KOPT-K1 (cell line): ENCODE data around the gene CRLF1.
"Not testable (repeated sequence)": the region's sequence is repeated elsewhere in the genome, so short reads cannot be mapped to it uniquely, and the experiment has no call there.

Experiments
- H3K27ac ChIP-seq: fragments of 200-600 bp; sonication (generic); 2 replicates; pipeline ENCODE4 v1.5.1; 2016; ENCODE audit warnings: antibody characterized with exemption, mild to moderate bottlenecking, low read depth, low read length; ENCODE audit not compliant: poor library complexity, severe bottlenecking
- H3K36me3 ChIP-seq: fragments of 200-600 bp; sonication (generic); 2 replicates; pipeline ENCODE4 v1.5.1; 2017; ENCODE audit warnings: antibody characterized with exemption, mild to moderate bottlenecking, low read length, moderate library complexity; ENCODE audit not compliant: insufficient read depth
- H3K9me3 ChIP-seq: fragments of 200-600 bp; sonication (generic); 2 replicates; pipeline ENCODE4 v1.5.1; 2017; ENCODE audit warnings: antibody characterized with exemption, low read length, mild to moderate bottlenecking; ENCODE audit not compliant: insufficient read depth, poor library complexity, severe bottlenecking

The CRLF1 gene

GRCh38 chr19:18607226-18608101 lies 865 bp upstream of the CRLF1 start:
- Histone ChIP-seq H3K9me3 (no peaks in the 10 kb centered on the region), H3K27ac (no peak overlapping the region), H3K36me3 (no peaks in the 10 kb centered on the region)

- no peaks in the 10 kb centered on the region for H3K9me3 ChIP-seq
- no peaks in the 10 kb centered on the region for H3K36me3 ChIP-seq
- no peak overlapping the region for H3K27ac ChIP-seq
These were observed 886 bp downstream of the CRLF1 start for GRCh38 chr19:18605546-18606280.

GRCh38 chr19:18605196-18605545 lies 1.4 kb downstream of the CRLF1 start:
- Histone ChIP-seq H3K9me3 (no peaks in the 10 kb centered on the region), H3K36me3 (no peaks in the 10 kb centered on the region), H3K27ac (no peak overlapping the region)

GRCh38 chr19:18604820-18605159 lies 1.8 kb downstream of the CRLF1 start:
- H3K27ac ChIP-seq = no peak overlapping the region
- H3K9me3 ChIP-seq = no peaks in the 10 kb centered on the region
- H3K36me3 ChIP-seq = no peaks in the 10 kb centered on the region

- Histone ChIP-seq H3K9me3 (no peaks in the 10 kb centered on the region), H3K27ac (no peak overlapping the region), H3K36me3 (no peaks in the 10 kb centered on the region)
These were observed 2.4 kb downstream of the CRLF1 start for GRCh38 chr19:18603958-18604819.

- H3K9me3 ChIP-seq = no peaks in the 10 kb centered on the region
- no peak overlapping the region for H3K27ac ChIP-seq
- H3K36me3 ChIP-seq = no peaks in the 10 kb centered on the region
These were observed 3.2 kb downstream of the CRLF1 start for GRCh38 chr19:18603255-18603957.

- Histone ChIP-seq H3K36me3 (no peaks in the 10 kb centered on the region), H3K9me3 (no peaks in the 10 kb centered on the region), H3K27ac (no peak overlapping the region)
These were observed 4.7 kb downstream of the CRLF1 start for GRCh38 chr19:18601875-18602274.

- not testable (repeated sequence) for H3K9me3 ChIP-seq, H3K27ac ChIP-seq, H3K36me3 ChIP-seq
These were observed 5.8 kb downstream of the CRLF1 start for GRCh38 chr19:18600692-18601397.

- Histone ChIP-seq H3K9me3 (no peaks in the 10 kb centered on the region), H3K27ac (no peak overlapping the region), H3K36me3 (no peaks in the 10 kb centered on the region)
These were observed 7.1 kb downstream of the CRLF1 start for GRCh38 chr19:18599485-18599884.

- Histone ChIP-seq H3K9me3 (no peaks in the 10 kb centered on the region), H3K36me3 (no peaks in the 10 kb centered on the region), H3K27ac (no peak overlapping the region)
These were observed 8.6 kb downstream of the CRLF1 start for GRCh38 chr19:18597809-18598660.

- no peaks in the 10 kb centered on the region for H3K9me3 ChIP-seq
- H3K36me3 ChIP-seq = no peaks in the 10 kb centered on the region
- no peak overlapping the region for H3K27ac ChIP-seq
These were observed 9.8 kb downstream of the CRLF1 start for GRCh38 chr19:18596752-18597157.

GRCh38 chr19:18595475-18595874 lies 11.1 kb downstream of the CRLF1 start:
- no peak overlapping the region for H3K27ac ChIP-seq
- H3K9me3 ChIP-seq = no peaks in the 10 kb centered on the region
- H3K36me3 ChIP-seq = peaks cover 8% of the 10 kb centered on the region; the same call in 1 of the 2 replicates

- Histone ChIP-seq H3K36me3 (peaks cover 8% of the 10 kb centered on the region; the same call in 1 of the 2 replicates), H3K9me3 (no peaks in the 10 kb centered on the region), H3K27ac (peak overlapping the region; percentile 31)
These were observed 11.7 kb downstream of the CRLF1 start for GRCh38 chr19:18594824-18595373.
